ENCODE results near the gene AGAP3. TPM values are rescaled to one million over a fixed set of nuclear protein-coding genes. Genes with fewer than 3 reads are reported as not detected.

Gene AGAP3
- total RNA-seq, 2 donors from 2014 or later: 45.6 to 53.0 TPM

DNA sequence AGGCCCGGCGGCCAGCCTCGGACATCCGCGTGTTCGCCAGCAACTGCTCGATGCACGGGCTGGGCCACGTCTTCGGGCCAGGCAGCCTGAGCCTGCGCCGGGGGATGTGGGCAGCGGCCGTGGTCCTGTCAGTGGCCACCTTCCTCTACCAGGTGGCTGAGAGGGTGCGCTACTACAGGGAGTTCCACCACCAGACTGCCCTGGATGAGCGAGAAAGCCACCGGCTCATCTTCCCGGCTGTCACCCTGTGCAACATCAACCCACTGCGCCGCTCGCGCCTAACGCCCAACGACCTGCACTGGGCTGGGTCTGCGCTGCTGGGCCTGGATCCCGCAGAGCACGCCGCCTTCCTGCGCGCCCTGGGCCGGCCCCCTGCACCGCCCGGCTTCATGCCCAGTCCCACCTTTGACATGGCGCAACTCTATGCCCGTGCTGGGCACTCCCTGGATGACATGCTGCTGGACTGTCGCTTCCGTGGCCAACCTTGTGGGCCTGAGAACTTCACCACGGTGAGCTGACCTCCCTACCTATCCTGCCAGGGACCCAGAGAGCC lies 37.3 kb upstream of the AGAP3 start:
- ATAC-seq (no peak), DNase-seq (no peak)
- Mint-ChIP-seq H3K27me3 (peaks cover 5% of the 10 kb centered on the region), H3K4me3 (no peak overlapping the region), H3K4me1 (peaks cover 13% of the 10 kb centered on the region), H3K27ac (no peak overlapping the region), H3K36me3 (ENCODE audit: low read depth) (no peaks in the 10 kb centered on the region)
- H3K9me3 ChIP-seq (ENCODE audit: control insufficient read depth, low read length, poor library complexity, severe bottlenecking): no peaks in the 10 kb centered on the region

DNA sequence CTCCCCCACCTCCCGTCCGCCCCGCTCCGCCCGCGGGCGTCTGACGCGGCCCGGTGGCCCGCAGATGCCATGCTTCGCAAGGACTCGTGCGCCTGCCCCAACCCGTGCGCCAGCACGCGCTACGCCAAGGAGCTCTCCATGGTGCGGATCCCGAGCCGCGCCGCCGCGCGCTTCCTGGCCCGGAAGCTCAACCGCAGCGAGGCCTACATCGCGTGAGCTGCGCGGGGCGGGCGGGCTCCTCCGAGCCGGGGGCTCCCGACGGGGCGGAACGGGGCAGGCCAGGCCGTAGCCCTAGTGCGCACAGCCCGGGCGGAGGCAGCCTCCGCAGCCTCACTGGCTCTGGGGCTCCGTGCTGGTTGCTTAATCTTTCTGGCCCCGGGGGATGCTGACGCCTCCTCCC lies 35.2 kb upstream of the AGAP3 start:
- H3K9me3 ChIP-seq (ENCODE audit: control insufficient read depth, low read length, poor library complexity, severe bottlenecking): no peaks in the 10 kb centered on the region
- H3K27ac Mint-ChIP-seq: no peak overlapping the region
- peaks cover 16% of the 10 kb centered on the region for H3K4me1 Mint-ChIP-seq
- peaks cover 5% of the 10 kb centered on the region for H3K27me3 Mint-ChIP-seq
- ATAC-seq (peak; percentile 89), DNase-seq (peak; percentile 30 to 49 (median 40))
- H3K36me3 Mint-ChIP-seq (ENCODE audit: low read depth): no peaks in the 10 kb centered on the region
- H3K4me3 Mint-ChIP-seq: no peak overlapping the region

DNA sequence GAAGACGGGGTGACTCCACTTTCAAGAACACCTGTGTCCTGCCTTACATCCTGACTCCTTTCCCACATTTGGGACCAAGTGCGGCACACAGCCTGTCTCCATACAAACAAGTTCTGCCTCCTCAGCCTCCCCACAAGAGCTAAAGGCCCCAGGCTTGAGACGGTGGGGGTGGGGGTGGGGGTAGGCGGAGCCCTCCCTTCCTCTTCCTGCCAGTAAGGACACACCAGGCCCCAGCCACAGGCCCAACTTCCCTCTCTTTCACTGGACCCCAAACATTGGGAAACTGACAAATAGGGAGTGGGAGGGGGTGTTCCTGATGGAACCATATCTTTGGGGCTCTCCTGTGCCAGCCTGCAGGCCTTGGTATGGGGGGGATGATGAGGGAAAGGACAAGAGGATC lies 33.2 kb upstream of the AGAP3 start:
- H3K36me3 Mint-ChIP-seq (ENCODE audit: low read depth): no peaks in the 10 kb centered on the region
- peaks cover 23% of the 10 kb centered on the region for H3K4me1 Mint-ChIP-seq
- H3K27ac Mint-ChIP-seq: no peak overlapping the region
- H3K27me3 Mint-ChIP-seq: peaks cover 5% of the 10 kb centered on the region
- ATAC-seq (no peak), DNase-seq (no peak)
- H3K9me3 ChIP-seq (ENCODE audit: control insufficient read depth, low read length, poor library complexity, severe bottlenecking): no peaks in the 10 kb centered on the region
- H3K4me3 Mint-ChIP-seq: no peak overlapping the region

DNA sequence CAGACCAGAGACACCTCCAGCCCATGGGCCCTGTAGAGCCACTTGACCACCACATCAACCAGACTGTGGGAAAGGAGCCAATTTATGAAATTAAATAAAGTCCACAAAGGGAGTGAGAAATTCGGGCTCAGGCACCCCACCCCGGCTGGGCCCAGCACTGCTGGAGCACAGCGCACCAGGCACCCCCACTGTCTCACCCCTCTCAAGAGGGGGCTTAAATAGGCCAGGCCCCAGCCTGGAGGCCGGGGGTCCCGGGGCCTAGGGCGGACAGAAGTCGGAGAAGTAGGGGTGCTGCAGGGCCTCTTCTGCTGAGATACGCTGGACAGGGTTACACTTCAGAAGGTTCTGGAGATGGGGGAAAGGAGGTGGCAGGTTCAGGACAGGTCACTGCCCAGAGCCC lies 32.5 kb upstream of the AGAP3 start:
- no peak overlapping the region for H3K27ac Mint-ChIP-seq
- H3K4me3 Mint-ChIP-seq: no peak overlapping the region
- H3K27me3 Mint-ChIP-seq: peaks cover 5% of the 10 kb centered on the region
- no peaks in the 10 kb centered on the region for H3K36me3 Mint-ChIP-seq (ENCODE audit: low read depth)
- DNase-seq: no peak
- peaks cover 27% of the 10 kb centered on the region for H3K4me1 Mint-ChIP-seq
- no peaks in the 10 kb centered on the region for H3K9me3 ChIP-seq (ENCODE audit: control insufficient read depth, low read length, poor library complexity, severe bottlenecking)
- no peak for ATAC-seq

DNA sequence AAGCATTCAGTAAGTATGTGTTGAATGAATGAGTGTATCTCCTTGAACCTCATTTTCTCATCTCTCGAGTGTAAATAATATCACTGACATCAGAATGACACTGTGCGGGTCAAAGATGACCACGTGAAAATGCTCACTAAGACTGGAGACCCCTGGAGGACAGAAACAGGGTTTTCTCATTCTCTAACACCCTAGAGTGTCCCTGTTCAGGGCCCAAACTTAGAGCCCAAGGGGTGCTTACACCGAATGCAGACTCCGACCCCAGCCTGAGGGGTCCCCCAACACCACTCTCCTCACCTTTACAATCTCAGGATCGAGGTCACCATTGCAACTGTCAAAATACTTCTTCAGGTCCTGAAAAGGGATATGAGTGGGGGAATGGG lies 30.0 kb upstream of the AGAP3 start:
- DNase-seq (no peak), ATAC-seq (no peak)
- H3K4me1 Mint-ChIP-seq: peaks cover 32% of the 10 kb centered on the region
- peaks cover 5% of the 10 kb centered on the region for H3K27me3 Mint-ChIP-seq
- H3K9me3 ChIP-seq (ENCODE audit: control insufficient read depth, low read length, poor library complexity, severe bottlenecking): no peaks in the 10 kb centered on the region
- no peaks in the 10 kb centered on the region for H3K36me3 Mint-ChIP-seq (ENCODE audit: low read depth)
- H3K4me3 Mint-ChIP-seq: peak overlapping the region; percentile 96
- H3K27ac Mint-ChIP-seq: no peak overlapping the region

DNA sequence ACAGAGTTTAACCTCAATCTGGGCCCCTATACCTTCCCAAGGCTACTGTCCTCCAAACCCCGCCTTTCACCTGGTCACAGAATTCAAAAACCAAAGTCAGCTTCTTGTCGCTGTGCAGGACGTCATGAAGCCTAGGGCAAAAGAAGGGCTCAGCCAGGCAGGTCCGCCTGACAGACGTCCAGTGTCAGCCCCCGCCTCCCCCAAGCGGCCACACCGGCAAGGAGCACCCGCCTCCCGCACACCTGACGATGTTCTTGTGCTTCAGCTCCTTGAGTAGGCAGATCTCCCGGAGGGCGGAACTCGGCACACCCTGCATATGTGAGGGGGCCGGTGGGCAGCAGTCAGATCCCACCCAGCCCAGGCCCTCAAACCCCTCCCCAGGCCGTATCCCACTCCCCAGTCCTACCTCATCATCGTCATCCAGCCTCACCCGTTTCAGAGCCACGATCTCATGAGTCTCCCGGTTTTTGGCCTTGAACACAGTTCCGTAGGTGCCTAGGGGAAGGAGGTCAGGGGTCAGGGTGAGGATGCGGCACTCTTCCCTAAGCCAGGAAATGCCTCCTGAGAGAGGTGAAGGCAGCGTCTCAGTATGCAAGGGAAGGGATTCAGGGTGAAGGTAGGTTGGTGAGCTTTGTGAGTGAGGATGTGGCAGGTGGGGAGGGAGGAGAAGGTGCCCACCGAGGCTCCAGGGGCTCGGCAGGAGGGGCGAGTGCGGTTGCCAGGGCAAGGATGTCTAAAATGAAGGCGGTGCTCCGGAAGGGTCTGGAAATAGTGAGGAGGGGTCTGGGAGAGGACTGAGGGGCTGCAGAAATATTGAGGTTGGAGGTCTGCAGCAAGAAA lies 29.4 kb upstream of the AGAP3 start:
- DNase-seq (no peak), ATAC-seq (no peak)
- no peaks in the 10 kb centered on the region for H3K9me3 ChIP-seq (ENCODE audit: control insufficient read depth, low read length, poor library complexity, severe bottlenecking)
- H3K27ac Mint-ChIP-seq: peak overlapping the region; percentile 89
- H3K4me1 Mint-ChIP-seq: peaks cover 36% of the 10 kb centered on the region
- peak overlapping the region; percentile 96 for H3K4me3 Mint-ChIP-seq
- peaks cover 5% of the 10 kb centered on the region for H3K27me3 Mint-ChIP-seq
- no peaks in the 10 kb centered on the region for H3K36me3 Mint-ChIP-seq (ENCODE audit: low read depth)

DNA sequence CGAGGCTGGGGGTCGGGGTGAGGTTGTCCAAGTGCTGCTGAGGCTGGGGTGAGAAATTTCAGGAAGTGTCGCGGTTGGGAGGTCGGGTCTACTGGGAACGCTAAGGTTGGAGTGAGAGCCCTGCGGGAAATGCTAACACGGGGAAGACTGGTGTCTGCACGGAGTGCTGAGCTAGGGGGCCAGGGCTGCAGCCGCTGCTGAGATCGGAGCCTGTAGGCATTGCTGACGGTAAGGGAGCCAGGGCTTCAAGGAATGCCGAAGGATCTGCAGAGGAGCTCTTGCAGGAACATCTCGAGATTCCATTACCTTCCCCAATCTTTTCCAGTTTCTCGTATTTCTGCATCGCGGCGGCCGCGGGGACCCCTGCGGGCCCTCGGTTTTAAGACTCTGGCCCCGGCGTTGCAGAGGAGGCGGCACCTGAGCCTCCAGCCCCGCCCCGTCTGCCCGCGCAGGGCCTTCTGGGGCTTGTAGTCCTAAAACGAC lies 28.7 kb upstream of the AGAP3 start, which contains the start of gene CDK5:
Gene CDK5, minus strand, starts transcription at position 392 of the 483 bp plus-strand sequence. Its CDS starts 49 bp downstream, at position 343.
- peak within 1 kb of the TSS; percentile 89 for H3K27ac Mint-ChIP-seq
- DNase-seq (no peak), ATAC-seq (peak; percentile 4)
- H3K27me3 Mint-ChIP-seq: peaks cover 3% of the 10 kb centered on the region
- H3K4me3 Mint-ChIP-seq: peak within 1 kb of the TSS; percentile 96
- no peaks in the 10 kb centered on the region for H3K9me3 ChIP-seq (ENCODE audit: control insufficient read depth, low read length, poor library complexity, severe bottlenecking)
- no peaks in the 10 kb centered on the region for H3K36me3 Mint-ChIP-seq (ENCODE audit: low read depth)
- peaks cover 36% of the 10 kb centered on the region for H3K4me1 Mint-ChIP-seq

DNA sequence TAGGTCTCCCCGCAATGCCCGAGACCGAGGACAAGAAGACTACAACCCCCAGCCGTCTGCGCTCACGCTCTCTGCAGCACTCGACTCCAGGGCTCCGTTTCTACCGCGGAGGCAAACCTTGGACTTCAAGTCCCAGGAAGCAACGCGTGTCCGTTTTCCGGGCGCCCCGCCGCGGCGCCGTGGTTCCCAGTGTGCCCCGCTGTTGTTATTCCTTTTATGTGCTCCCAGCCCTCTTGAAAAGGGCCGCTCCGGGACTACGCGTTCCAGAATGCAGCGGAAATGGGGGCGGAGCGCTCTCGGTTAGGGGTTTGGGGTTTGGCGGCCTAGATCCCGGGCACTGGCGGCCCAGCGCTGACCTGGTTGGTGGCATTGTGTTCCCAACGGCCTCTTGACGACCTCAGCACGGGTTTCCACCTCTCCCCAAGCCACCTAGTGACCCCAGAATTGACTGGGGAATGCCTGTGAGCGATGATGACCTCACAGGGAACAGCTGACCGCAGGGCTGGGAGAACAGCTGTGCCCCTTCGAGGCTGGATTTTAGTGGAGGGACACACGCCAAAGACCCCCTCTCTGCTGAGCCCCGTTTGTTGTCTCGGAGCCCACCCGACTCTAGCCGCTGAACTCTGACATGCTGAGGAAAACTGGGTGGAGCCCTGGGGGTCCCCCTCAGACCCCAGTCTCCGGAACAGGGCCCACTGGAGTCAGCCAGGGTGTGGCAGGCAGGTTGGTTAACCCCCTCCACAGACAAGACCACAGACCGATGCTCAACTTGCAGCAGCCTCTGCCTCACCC lies 28.1 kb upstream of the AGAP3 start:
- H3K9me3 ChIP-seq (ENCODE audit: control insufficient read depth, low read length, poor library complexity, severe bottlenecking): no peaks in the 10 kb centered on the region
- Mint-ChIP-seq H3K27ac (peak overlapping the region; percentile 89), H3K4me1 (peaks cover 32% of the 10 kb centered on the region), H3K27me3 (no peaks in the 10 kb centered on the region), H3K36me3 (ENCODE audit: low read depth) (no peaks in the 10 kb centered on the region), H3K4me3 (peak overlapping the region; percentile 96)
- ATAC-seq: peak; percentile 94
- peak; percentile 91 to 95 (median 93) for DNase-seq

DNA sequence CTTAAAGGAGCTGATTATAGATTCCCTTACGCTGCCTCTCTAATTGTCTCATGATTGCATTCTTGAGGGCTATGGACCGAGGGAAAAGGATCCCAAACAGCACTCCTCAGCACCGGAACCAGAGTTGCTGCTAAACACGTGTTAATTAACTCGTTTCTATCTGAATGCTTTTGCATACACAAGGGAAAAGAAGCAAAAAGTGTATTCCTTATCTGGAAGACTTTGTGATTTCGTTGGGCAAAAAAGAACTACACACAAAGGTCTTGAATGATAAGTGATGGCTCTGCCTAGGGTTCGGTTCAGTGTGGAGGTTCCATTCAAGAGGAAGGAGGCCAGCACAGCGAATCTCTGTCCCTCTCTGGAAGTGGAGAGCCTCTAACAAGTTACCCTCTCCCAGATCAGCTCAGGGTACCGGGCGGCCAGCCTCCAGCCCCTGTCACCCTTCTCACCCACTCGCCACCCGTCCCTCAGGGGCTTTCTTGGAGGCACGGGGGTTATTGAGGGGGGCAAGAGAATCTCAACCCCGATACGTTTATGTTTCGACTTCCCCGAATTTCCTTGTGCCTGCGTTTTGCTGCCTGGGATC lies 27.4 kb upstream of the AGAP3 start:
- H3K4me1 Mint-ChIP-seq: peaks cover 29% of the 10 kb centered on the region
- ATAC-seq (no peak), DNase-seq (no peak)
- peak overlapping the region; percentile 96 for H3K4me3 Mint-ChIP-seq
- peak overlapping the region; percentile 89 for H3K27ac Mint-ChIP-seq
- no peaks in the 10 kb centered on the region for H3K36me3 Mint-ChIP-seq (ENCODE audit: low read depth)
- H3K27me3 Mint-ChIP-seq: no peaks in the 10 kb centered on the region
- H3K9me3 ChIP-seq (ENCODE audit: control insufficient read depth, low read length, poor library complexity, severe bottlenecking): no peaks in the 10 kb centered on the region

DNA sequence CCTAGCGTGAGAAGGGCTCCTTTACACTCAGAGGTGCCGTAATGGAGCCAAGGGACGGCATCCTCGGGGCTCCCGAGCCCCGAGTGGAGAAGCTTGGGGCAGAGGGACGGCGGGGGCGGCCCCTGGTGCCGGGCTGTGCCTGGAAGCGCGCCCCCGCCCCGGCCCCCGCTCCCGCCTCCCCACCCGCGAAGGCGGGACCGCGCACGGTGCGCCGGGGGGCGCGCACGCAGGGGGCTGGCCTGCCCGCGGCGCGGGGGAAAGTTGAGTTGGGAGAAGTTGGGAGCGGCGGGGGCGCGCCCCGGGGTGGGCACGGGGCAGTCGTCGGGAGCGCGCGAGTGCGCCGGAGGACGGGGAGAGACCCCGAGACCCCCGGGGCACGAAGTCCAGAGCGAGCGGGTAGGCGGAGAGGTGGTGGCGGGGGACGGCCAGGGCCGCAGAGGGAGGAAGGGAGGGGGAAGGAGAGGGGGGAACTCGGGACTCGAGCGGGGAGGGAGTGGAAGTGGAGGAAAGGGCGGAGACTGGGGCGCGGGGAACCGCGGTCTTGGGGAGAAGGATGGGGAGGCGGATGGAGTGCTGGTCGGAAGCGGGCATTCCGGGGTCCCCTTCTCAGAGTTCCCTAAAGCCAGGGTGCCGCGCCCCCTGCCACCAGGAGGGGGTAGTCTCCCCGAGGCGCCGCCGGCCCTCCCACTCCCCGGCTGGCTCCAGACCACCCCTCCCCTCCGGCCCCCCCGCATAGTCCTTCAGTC lies 26.7 kb upstream of the AGAP3 start, which contains the start of gene SLC4A2:
Gene SLC4A2, plus strand, starts transcription at position 223 of the 746 bp plus-strand sequence. CDS start 2,399 bp downstream, outside the sequence.
- H3K27me3 Mint-ChIP-seq: no peaks in the 10 kb centered on the region
- no peaks in the 10 kb centered on the region for H3K36me3 Mint-ChIP-seq (ENCODE audit: low read depth)
- peaks cover 28% of the 10 kb centered on the region for H3K4me1 Mint-ChIP-seq
- H3K9me3 ChIP-seq (ENCODE audit: control insufficient read depth, low read length, poor library complexity, severe bottlenecking): no peaks in the 10 kb centered on the region
- DNase-seq: peak; percentile 61 to 68 (median 64)
- no peak for ATAC-seq
- H3K4me3 Mint-ChIP-seq: peak within 1 kb of the TSS; percentile 96
- H3K27ac Mint-ChIP-seq: peak within 1 kb of the TSS; percentile 89

DNA sequence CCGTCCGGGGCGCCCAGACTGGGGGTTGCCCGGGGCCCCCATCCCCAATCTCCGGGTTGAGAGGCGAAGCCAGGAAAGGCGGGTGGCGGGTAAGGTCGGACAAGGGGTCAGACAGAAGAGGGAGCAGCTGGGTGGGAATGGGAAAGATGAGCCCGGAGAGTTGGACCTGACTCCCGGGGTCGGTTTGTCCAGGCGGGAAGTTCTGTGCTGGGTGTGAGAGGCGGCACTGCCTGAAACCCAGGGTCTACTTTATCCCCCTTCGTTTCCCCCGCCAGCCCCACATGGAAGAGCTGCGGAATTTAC lies 26.2 kb upstream of the AGAP3 start:
- DNase-seq: no peak
- Mint-ChIP-seq H3K27ac (peak overlapping the region; percentile 89), H3K27me3 (no peaks in the 10 kb centered on the region), H3K4me3 (peak overlapping the region; percentile 96), H3K4me1 (peaks cover 26% of the 10 kb centered on the region), H3K36me3 (ENCODE audit: low read depth) (no peaks in the 10 kb centered on the region)
- no peak for ATAC-seq
- no peaks in the 10 kb centered on the region for H3K9me3 ChIP-seq (ENCODE audit: control insufficient read depth, low read length, poor library complexity, severe bottlenecking)

DNA sequence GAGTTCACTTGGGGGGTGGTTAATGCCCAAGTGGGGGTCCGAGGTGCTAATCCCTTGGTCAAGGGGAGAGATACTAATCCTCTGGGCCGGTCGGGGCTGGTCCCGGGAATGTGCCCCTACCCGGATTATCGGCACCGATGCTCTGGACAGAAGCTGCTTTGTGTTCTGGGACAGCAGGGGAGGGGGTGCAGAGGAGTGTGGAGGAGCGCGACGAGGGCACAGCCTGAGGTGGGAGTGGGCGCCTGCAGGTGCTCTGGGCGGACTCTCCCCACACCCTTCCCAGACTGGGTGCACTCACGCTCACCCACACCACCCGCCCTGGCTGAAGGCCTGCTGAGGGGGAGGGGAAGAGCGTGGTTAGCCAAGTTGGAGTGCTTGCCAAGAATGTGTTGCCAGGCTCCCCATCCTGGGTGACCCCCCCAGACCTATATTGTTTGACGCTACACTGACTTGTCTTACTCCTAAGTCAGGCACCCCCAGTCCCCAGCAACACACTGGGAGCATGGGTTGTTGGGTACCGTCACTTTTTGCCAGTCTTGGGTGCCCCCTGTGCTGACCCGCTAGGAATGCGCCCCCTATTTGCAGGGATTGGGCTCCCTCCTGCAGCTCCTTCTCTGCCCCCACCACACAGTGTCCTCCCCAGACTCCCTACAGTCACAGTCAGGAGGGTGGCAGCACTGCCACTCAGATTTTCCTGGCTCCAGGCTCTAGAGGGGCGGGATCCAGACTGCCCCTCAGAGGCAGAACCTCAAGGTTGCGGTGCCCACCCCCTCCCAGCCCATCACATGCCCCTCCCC lies 25.7 kb upstream of the AGAP3 start:
- H3K9me3 ChIP-seq (ENCODE audit: control insufficient read depth, low read length, poor library complexity, severe bottlenecking): no peaks in the 10 kb centered on the region
- H3K36me3 Mint-ChIP-seq (ENCODE audit: low read depth): peaks cover 3% of the 10 kb centered on the region

More for the DNA sequence above, 25.7 kb upstream of the AGAP3 start:
- Mint-ChIP-seq H3K27me3 (no peaks in the 10 kb centered on the region), H3K4me3 (peak overlapping the region; percentile 96), H3K4me1 (peaks cover 29% of the 10 kb centered on the region), H3K27ac (peak overlapping the region; percentile 53)
- DNase-seq (no peak), ATAC-seq (no peak)

Measured in T-helper 17 cell (primary cell).